HK-2 (cell line): ENCODE results near the gene GZF1.
"Not testable (repeated sequence)": the region's sequence is repeated elsewhere in the genome, so short reads cannot be mapped to it uniquely, and the experiment has no call there.

ENCODE experiments used
- DNase-seq: peaks from one replicate; pipeline ENCODE4 v3.0.0-alpha.2; 2018; ENCODE audit not compliant: unreplicated experiment

The GZF1 gene

DNA sequence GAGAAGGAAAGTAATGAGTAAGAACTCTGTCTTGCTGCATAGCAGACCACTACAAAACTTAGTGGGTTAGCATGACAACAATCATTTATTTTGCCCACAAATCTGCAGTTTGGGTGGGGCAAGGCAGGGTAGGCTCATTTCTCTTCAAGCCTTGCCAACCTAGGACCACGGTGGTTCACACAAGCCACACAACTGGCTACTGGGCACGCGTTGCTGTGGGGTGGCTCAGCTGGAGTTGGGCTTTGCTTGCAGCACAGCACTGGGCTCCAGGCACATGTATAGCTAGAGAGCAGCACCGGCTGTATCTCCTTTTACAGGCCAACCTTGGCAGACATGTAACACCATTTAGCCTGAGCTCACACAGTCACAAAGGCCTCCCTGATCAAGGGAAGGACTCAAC, 16.0 kb upstream of the GZF1 start:
- no peak for DNase-seq

- no peak for DNase-seq
Measured at GRCh38 chr20:23347791-23348190, 14.2 kb upstream of the GZF1 start.

GRCh38 chr20:23348510-23348909, 13.5 kb upstream of the GZF1 start:
- not testable (repeated sequence) for DNase-seq

DNA sequence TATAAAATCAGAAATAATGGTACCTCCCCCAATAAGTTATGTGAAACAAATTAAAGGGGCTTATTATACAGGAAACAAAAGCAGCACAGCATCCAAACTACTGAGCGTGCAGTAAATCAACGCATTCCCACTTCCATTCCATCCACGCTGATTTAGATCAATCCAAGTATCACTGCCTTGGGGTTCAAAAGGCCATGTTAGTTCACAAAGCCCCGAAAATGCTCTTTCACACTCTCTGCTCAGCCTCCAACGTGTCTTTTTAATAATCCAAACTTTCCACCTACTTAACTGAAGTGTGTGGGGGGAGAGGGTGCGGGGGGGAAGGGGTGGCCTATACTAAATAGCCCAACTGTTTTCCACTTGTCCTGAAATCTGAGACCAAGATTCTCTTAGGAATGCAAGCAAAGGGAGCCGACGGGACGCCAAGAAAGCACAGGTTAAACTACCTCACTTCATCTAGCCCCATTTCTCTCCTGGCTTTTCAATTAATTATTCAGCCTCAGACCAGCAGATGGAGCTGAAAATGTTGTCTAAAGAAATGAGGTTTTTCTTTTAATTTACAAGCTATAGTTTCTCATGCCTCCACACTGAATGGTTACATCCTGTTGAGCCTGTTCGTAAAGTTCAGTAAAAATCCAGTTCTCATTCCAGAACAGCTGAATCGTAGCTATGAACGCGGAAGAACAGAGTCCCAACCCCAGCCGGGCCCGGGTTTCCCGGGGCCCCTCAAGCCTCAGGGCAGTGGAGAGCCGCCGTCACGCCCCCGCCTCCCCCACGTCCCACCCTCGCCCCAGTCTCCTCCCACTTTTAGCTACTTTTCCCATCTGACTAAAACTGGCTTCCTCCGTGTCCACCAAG, 12.4 kb upstream of the GZF1 start:
- peak; percentile 84 for DNase-seq

DNA sequence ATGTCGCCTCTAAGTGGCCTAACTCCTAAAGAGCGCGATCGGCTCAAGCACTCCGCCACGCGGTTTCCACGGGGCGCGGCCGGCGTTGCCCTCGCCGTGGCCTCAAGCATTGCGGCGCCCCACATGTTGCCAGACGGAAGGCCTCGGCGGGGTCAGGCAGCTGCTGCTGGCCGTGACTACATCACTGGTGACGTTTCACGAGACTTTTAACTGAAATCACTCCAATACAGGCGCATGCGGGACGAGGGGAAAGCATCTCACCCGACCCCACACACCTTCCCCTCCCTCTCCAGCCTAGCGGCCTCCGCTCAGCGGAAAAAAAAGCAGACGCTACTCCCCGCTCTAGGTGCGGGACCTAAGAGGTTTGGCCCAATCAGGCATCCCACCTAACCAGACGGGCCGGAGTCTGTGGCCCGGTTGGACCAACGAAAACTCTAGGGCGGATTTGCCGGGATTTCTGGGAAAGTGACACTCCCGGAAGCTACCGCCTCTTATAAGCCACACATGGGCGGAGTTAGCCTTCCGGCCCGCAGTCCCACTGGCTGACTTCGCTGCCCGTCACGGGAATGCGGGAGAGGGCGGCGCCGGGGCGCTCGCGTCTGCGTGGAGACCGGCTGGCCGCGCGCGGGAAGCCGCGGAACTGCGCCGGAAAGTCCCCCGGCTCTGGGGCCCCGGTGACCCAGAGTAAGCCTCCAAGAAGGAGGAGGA, 11.6 kb upstream of the GZF1 start, which contains the start of gene NXT1:
TSS of gene NXT1 (plus strand) at position 596 of the 708 bp plus-strand sequence. CDS start 3,251 bp downstream, outside the sequence.
- DNase-seq: peak; percentile 100

DNA sequence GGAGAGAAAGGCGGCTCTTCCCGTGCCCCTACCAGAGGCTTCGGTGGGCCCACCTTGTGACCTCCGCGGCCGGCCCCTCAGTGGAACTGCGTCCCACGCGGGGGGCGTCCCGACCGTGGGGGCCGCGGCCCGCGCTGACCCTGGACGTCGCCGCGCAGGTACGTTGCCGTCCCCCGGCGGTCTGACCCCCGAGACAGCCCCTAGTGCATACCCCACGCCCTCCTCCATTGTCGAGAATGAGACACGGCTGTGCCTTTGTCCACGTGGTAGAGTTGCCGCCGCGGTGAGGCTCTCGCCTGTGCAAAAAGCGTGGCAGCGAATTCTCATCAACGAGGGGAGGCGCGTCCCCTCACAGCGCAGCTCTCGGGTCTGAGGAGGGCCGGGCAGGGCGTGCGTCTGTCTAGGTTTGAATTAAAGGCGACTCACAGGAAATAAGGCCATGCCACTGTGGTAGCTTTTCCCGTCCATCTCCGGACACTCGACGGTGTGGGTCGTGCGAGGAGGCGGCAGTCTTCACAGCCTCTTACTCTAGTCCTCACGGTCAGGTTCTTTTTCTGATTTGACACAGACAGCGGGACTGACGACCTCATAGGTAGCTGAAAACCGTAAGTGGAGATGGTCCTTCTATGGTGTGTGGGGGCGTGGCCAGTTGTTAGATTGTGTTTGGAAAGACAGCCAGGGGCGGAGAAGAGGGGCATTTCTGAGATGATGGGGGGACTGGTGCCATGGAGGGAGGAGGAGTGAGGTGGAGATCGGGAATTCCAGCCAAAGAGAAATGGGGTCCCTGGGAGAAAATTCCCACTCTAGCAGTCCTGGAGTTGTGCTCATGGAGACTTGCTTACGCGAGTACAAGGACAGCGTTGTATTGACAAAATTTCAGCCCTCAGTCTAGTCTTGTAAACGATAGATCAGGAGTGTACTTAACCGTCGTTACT, 10.8 kb upstream of the GZF1 start:
- DNase-seq: peak; percentile 64

DNA sequence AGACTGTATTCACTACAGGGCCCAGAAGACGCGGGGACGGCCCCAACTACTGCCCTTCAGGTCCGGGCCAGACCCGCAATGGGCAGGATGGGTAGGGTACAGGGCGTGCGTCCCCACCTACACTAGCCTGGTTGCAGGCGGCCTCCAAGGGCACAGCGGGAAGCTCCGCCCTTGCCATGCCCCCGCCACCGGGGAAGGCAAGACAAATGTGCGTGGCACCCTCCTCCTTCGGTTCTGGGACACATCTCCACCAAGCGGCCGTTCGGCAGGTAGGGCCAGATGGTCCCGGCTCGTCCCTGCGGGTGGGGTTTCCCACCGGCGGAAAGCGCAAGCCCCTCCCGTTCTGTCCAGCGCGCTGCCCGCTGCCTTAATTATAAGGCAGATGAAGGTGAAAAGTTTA, 5.8 kb upstream of the GZF1 start:
- DNase-seq: no peak

DNA sequence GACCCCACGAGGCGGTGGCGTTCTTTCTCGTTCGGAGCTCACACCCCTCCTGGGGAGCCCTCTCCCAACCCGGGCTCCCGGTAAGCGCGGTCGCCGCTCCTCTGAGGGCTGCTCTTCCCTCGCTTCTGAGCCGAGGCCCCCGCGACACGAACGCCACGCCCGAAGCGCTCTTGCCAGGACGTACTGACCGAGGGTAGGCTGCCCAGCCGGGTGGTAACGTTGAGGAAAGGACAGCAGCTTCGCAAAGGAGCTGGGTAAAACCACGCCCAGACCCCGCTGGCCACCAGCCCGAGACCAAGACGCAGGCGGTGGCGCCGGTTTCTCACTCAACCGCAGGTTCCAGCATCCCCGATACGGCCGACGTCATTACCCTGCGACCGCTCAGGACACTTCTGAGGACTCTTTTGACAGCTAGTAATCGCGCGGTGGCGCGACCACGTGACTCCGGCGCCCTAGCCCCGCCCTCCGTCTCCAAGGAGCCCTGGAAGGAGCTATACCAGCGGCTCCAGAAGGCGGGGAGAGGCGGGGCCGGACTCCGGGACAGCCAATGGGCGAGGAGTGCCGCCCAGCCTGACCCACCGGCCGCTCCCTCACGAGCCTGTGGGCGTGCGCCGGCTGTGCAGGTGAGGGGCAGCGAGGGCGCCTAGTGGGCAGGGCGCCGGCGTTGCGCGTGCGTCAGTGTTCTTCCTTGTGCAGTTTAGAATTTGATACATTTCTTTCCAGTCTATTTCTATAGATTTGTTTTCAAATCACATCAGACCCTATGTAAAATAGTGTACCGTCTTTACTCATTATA, 4.0 kb upstream of the GZF1 start:
- peak; percentile 100 for DNase-seq

GRCh38 chr20:23358563-23358906, 3.4 kb upstream of the GZF1 start:
- DNase-seq: no peak

GRCh38 chr20:23358923-23359593, 2.9 kb upstream of the GZF1 start:
- DNase-seq: no peak

DNA sequence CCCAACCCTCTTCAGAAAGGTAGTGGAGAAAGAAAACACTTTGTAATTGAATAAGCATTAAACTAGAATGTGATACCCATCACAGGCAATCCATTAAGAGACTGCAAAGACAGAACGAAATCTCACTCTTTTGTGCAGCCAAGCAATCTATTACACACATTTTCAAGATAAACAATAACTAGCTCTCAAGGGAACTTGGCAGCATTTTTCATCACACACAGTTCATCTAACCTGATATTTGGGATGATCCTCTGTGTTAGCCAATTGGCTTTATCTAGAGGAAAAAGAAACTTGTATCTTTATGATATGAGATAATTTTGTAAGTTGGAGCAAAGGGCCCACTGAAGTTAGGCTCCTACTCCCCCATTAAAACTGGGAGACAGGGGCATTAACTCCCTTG, 1.5 kb upstream of the GZF1 start:
- DNase-seq: no peak

GRCh38 chr20:23361119-23361475, 885 bp upstream of the GZF1 start:
- DNase-seq: no peak

DNA sequence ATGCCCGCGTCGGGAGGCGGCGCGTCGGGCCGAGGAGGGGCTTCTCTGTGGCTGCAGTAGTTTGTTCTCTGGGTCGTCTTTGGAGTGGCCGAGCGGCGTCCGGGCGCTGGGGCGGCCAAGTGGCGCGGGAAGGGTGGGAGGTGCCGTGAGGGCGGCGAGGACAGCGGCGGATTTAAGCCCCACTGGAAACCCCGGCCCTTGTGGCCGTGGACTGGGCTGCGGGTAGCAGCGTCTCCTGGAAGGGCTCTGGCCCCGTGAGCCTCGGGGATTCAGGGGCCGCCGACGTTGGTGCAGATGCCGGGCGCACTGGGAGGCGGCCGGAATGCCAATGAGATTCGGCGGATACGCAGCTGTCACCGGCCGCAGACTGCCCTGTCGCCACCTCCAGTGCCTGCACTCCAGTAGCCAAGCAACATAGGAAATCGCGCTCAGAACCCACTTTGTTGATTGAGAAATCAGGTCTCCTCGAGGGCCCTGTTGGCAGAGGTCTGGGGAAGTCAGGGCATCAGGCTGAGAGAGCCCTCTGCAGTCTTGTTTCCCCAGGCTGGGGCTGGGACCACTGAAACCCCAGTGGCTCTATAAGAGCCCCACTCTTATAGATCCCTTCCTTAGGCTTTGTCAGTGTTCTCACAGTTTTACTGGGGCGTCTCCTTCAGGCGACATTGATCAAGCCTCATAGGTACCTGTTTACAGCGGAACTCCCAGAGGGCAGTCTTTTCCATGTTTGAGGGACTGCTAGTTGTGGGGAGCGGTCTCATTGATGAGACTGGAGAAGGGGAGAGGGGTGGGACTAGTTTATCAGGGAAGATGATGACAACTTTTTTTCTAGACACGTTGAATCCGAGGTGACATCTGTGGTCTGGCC, 642 bp downstream of the GZF1 start:
- DNase-seq: peak; percentile 54

DNA sequence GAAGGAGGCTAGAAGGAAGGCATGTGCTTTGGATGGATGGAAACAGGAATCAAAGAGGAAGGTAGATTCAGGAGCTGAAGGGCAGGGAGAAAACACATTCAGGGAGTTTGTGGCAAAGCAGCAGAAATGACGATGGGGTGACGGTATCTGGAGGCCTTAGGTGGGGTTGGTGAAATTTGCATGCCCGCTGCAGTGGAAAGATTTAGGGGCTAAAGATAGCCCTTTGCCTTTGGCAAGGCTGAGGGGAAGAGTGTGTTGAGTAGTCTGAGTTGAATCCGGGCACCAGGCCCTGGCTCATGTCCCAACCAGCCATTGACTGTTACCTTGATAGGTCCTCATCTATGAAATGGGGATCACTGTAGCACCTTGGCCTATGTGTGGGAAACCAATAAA, 1.3 kb downstream of the GZF1 start:
- no peak for DNase-seq

GRCh38 chr20:23365390-23366165, 3.6 kb downstream of the GZF1 start:
- DNase-seq: no peak

DNA sequence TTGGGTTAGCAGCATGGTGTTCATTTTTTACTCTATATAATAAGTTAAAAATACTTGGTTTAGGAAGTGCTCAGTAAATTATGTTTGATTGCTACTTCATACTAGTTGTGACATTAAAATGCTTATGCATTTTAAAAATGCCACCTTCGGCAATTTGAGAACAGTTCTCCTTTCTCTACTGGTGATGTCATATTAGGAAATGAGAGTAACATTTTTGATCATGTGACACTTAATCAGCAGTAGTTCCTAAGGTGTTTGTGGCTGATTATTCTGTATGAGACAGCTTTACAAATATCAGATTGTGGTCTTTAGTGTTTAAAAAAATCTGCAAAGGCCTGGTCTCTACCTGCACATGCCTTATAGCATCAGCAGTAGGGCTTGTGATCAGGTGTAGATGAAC, 4.4 kb downstream of the GZF1 start:
- no peak for DNase-seq

- DNase-seq: no peak
Measured at GRCh38 chr20:23367770-23368169, 5.8 kb downstream of the GZF1 start.

DNA sequence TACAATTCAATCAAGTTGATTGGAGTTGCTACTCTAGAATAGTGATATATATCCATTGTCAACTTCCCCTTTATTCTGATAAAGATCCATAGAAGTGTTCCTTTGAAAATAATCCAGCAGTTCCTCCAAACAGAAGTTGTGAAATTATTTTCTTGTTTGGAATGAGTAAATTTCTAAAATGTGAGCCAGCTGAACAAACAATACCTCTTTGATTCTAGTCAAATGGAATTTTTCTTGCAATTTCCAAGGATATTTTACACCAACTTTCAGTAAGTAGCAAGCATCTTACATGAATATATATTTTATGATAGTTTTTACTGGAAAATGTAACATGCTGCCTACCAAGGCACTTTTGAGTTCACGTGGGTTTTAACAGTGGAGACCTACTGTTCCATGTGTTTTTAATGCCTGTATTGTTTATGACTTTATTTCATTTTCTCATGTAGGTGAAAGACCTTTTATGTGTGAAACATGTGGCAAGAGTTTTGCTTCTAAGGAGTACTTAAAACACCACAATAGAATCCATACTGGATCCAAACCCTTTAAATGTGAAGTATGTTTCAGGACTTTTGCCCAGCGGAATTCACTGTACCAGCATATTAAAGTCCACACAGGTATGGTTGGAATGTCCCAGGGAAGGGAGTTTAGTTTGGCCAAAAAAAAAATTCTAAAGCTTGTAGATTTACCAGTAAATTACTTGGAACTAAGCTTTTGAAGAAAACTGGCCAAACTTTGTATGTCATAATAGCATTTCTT, 6.5 kb downstream of the GZF1 start:
- DNase-seq: no peak
